Measurements from ENCODE around the gene OR13C3.
"Not testable (repeated sequence)": the region's sequence is repeated elsewhere in the genome, so short reads cannot be mapped to it uniquely, and the experiment has no call there.

OR13C3 gene

DNA sequence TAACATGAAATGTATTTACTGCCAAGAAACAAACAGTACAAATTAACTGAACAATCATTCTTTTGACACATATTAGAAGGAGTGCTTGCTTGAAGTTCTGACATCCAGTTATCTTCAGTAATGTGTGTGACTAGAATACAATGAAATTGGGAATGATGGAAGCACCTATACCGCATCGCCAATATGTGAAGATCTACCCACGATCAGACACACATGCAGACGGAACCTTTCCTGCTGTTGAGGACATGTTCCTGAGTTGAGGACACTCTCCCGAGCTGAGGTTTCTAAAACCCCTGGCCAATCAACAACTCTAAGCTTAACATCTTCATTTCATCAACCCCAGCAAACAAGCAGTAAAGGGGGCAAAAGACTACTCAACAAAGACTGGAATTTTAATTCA lies at the start of gene OR13C3:
TSS of gene OR13C3 (minus strand) at position 101 of the 400 bp plus-strand sequence. CDS start 133 bp downstream, outside the sequence.
- no peak for DNase-seq (ENCODE audit: low spot score)
- no peak for FAIRE-seq

DNA sequence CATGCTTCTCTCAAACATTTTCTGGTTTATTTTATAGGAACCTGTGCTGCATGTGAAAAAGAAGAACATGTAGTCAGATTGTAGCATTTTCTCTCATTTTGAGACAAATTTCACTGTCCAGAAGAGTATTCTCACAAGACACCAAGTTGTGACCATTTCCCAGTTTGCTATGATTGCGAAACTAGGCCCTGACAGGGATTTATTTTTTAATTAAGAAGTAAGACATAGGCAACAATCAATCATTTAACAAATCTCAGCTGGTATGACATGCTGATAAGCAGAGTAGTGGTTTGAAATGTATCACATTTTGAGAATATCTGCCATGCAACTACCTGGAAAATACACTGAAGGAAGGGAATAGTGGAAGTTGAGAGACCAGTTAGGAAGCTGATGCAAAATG lies 43.9 kb upstream of the OR13C3 start:
- DNase-seq (ENCODE audit: low spot score) (no peak), FAIRE-seq (no peak)

DNA sequence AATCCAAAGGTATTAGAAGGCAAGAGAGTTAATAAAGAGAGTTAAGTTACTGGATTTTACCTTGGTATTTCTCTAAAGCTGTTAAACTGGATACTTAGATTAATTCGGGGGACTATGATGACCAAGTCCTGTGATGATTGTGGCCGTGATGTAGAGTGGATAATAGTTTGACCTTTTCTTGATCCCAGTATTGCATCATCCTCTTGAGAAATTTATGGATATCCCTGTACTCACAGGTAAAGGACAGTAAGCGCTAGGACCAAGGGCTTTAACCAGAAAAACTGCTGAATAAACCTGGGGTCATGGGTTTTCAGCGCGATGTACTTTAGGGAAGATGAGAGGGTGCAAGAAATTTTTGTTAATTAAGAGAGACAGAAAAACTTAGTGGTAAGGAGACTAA lies 40.6 kb upstream of the OR13C3 start:
- FAIRE-seq = no peak
- no peak for DNase-seq (ENCODE audit: low spot score)

DNA sequence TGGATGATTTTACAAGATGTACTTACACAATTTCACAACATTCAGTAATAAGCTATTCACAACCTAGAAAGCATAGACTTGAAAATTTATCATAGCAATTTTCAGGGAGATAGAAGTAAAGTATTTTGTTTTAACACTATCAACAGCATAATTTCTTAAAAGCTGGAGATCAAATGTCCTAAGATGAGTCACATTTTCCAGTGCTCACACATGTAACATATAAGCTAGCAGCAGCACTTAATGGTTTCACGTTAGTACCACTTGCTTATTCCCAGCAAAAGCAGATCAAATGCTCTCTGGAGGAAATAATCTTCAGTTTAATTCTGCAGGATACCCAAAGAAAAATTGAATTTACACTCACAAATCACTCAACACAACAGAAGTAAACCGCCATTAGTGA lies 38.8 kb upstream of the OR13C3 start:
- DNase-seq (ENCODE audit: low spot score) = no peak
- FAIRE-seq = no peak

DNA sequence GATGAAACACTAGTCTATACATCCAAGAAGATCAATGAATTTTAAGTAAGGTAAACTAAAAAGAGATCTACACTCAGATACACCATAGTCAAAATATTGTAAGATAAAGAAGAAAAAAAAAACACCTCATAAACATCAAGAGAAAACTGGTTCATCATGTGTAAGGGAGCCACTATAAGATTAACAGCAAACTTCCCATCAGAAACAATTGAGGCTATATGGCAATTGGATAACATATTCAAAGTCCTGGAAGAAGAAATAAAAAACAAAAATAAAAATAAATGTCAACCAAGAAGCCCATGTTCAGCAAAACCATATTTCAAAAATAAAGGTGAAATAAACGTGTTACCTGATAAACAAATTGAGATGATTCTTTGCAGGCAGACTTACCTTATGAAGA lies 36.0 kb upstream of the OR13C3 start:
- DNase-seq (ENCODE audit: low spot score) = no peak
- FAIRE-seq = no peak

DNA sequence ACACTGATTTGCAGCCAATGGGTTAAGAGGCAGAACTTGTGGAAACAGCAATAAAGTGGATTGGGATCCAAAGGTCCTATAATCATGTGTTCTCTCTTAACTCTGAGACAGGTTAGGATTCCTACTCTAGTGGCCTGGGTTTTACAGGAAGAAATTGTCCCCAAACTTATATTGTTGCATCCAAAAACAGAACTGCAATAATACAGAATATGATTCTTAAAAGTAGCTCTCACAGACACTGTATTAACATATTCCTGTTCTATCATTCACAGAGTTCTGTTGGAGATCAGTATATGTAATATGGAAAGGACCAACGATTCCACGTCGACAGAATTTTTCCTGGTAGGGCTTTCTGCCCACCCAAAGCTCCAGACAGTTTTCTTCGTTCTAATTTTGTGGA lies 32.2 kb upstream of the OR13C3 start, which contains the start of gene OR13C8:
TSS of gene OR13C8 (plus strand) at position 301 of the 400 bp plus-strand sequence. CDS start at position 301, 0 bp downstream.
- FAIRE-seq (no peak), DNase-seq (ENCODE audit: low spot score) (no peak)

DNA sequence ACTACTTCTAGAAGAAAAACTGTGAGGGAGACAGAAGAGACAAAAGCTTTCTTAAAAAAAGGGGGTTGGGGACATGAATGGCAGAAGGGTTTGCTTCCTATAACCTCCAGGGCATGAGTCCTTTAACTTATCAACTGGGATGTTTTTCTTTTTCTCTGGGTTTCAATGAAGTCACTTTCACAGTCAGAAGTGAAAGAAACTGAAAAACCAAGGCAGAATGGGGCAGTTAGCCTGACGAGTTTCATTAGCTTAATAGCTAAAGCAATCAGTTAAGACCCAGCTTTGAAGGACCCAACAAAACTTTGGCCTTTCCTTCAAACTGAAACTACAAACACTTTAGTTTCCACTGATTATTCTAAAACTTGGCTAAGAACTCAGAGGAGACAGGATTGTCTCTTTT lies 27.7 kb upstream of the OR13C3 start:
- DNase-seq (ENCODE audit: low spot score) = no peak
- no peak for FAIRE-seq

DNA sequence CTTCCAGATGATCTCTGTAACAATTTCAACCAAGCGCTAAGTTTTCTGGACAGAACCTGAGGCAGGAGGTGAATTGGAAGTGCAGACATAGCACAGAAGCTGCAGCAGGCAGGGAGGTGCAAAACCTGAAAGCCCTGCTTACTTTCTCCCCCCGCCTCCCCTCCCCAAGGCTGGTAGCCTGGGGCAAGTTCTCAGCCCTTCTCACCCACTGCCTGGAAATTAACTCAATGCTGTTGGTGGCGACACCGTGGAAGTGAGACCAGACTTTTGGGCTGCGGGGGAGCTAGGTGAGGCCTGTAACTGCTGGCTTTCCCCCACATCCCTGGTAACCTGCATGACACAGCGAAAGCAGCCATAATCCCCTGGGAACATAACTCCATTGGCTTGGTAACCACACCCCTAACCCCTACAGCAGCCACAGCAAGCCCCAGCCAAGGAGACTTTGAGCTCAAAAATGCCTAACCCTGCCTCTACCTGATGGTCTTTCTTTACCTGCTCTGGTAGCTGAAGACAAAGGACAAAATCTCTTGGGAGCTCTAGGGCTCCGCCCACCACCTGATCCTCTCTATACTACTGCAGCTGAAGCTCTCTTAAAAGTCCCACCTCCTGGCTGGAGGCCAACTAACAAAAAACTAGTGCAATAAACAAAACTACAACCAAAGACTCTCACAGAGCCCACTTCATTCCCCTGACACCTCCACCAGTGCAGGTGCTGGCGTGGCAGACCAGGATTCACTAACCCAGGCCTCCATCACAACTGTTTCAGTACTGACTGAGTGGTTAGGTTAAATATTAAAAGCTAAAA lies 20.4 kb upstream of the OR13C3 start:
- no peak for DNase-seq (ENCODE audit: low spot score)
- no peak for FAIRE-seq

DNA sequence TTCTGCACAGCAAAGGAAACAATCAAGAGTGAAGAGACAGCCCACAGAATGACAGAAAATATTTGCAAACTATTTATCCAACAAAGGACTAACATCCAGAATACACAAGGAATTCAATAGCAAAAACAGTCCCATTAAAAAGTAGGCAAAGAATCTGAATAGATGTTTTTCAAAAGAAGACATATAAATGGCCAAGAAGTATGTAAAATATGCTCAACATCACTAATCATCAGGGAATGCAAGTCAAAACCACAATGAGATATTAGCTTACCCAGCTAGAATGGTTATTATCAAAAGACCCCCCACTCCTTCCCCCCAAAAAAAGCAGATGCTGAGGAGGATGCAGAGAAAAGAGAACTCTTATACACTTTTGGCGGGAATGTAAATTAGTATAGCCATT lies 18.9 kb upstream of the OR13C3 start:
- DNase-seq (ENCODE audit: low spot score) = no peak
- FAIRE-seq = no peak

DNA sequence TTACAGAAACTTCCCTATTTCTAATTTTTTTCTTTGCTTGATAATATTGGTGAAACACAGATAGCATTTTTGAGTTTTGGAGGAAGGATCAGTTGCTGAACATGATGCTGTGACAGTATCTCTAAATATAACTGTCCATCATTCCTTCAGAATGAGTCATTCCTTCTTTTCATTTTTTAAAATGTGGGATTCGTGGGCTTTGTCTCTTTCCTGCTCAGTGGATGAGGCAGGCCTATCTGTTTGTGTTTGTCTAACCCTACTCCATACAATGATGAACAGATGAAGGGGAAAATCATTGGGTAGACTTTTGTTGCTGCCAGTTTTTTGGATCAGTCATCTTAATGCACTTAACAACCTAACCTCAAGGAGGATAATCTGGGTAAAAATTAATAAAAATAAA lies 16.6 kb upstream of the OR13C3 start:
- FAIRE-seq (no peak), DNase-seq (ENCODE audit: low spot score) (peak; percentile 23)

DNA sequence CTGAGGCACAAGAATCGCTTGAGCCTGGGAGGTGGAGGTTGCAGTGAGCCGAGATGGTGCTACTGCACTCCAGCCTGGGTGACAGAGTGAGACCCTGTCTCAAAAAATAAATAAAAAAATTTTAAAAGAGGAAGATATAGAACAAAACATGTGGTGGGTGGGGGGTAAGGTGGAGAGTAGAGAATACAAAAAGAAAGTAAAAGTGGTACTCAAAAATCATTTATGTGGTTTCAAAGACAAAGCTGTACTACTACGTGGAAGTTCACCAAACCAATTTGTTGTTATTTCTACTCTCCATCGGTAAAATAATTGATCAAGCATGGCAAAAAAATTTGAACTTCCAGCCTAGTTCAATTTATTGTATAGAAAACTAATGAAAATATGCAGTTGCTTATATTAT lies 8.0 kb upstream of the OR13C3 start:
- FAIRE-seq = no peak
- DNase-seq (ENCODE audit: low spot score) = no peak

DNA sequence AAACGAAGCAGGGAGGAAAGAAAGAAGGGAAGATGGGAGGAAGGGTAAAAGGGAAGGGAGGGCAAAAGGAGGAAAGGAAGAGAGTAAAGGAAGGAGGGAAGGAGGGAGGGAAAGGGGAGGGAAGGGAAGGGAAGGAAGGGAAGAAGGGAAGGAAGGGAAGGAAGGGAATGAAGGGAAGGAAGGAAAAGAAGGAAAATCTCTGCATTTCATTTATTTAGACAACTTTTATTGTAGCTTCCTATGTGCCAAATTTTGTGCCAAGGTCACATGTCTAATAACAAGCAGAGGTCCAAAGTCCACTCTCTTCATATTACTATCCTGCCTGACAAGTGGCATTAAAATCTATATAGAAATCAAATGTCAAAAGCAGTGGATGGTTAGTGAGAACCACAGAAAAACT lies 2.6 kb upstream of the OR13C3 start:
- FAIRE-seq (no peak), DNase-seq (ENCODE audit: low spot score) (no peak)

DNA sequence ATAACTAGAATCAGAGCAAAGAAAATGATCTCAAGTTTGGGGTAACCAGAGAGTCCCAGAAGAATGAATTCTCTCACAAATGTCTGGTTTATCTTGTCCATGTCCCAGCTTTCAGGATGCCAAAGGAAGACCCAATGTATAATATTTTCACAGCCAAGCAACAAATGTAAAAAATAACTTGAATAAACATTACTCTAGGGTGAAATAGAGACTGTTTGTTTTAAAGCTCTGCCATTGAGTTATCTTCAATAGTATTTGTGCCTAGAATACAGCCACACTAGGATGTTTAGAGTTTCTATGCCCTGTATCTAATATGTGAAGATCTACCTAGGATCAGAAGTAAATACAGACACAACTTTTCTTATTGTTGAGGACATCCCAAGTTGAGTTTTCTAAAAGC lies 9.5 kb downstream of the OR13C3 start, which contains the start of gene OR13C4:
TSS of gene OR13C4 (minus strand) at position 101 of the 400 bp plus-strand sequence. CDS start at position 101, 0 bp downstream.
- DNase-seq (ENCODE audit: low spot score) = no peak
- no peak for FAIRE-seq

DNA sequence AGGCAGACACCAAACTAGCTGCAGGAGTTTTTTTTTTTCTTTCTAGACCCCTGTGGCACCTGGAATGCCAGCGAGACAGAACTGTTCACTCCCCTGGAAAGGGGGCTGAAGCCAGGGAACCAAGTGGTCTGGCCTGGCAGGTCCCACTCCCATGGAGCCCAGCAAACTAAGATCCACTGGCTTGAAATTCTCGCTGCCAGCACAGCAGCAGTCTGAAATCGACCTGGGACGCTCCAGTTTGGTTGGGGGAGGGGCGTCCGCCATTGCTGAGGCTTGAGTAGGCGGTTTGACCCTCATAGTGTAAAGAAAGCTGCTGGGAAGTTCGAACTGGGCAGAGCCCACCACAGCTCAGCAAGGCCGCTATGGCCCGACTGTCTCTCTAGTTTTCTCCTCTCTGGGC lies 16.4 kb downstream of the OR13C3 start:
- not testable (repeated sequence) for FAIRE-seq

DNA sequence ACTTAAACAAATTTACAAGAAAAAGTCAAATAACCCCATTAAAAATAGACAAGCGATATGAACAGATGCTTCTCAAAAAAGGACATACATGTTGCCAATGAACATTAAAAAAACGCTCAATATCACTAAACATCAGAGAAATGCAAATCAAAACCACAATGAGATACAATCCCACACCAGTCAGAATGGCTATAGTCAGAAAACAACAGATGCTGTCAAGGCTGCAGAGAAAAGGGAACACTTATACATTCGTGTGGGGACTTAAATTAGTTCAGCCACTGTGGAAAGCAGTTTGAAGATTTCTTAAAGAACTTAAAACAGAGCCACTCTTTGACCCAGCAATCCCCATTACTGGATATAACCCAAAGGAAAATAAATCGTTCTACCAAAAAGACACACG lies 21.8 kb downstream of the OR13C3 start:
- DNase-seq (ENCODE audit: low spot score) = no peak
- no peak for FAIRE-seq

More for the DNA sequence above, 16.4 kb downstream of the OR13C3 start:
- not testable (repeated sequence) for DNase-seq (ENCODE audit: low spot score)

DNA sequence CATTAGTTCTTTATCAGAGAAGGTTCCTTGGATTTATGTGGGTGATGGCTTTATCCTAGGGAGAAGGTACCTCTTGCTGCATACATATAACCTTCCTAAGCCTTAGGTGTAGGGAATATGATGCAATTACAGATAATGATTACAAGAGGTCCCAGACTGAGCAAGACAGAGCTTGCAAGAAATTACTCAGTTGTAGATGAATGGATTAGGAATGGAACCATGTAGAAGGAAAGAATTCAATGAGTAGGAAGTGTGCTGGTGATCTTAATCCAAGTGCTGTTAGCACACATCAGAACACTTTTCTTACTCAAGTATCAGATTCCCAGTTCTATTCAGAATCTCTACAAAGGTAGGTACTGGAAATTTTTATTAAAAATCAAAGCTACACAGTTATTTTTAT lies 30.1 kb downstream of the OR13C3 start:
- FAIRE-seq (no peak), DNase-seq (ENCODE audit: low spot score) (no peak)

DNA sequence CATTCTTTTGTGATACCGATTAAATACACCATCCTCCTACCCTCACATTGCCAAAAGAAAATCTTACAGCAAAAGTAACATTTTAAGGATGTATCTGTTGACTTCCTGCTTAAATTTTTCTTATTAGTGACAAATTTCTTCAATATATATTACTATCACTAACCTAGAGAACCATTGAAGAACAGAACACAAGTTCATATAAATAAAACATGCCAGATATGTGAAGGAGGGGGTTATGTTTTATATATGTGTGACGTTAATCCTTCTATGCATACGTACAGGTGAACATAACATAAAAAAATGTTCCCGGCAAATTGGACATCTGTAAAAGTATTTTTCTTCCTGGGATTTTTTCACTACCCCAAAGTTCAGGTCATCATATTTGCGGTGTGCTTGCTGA lies 32.7 kb downstream of the OR13C3 start, which contains the start of gene OR13F1:
TSS of gene OR13F1 (plus strand) at position 301 of the 400 bp plus-strand sequence. CDS start at position 301, 0 bp downstream.
- no peak for DNase-seq (ENCODE audit: low spot score)
- FAIRE-seq = no peak

DNA sequence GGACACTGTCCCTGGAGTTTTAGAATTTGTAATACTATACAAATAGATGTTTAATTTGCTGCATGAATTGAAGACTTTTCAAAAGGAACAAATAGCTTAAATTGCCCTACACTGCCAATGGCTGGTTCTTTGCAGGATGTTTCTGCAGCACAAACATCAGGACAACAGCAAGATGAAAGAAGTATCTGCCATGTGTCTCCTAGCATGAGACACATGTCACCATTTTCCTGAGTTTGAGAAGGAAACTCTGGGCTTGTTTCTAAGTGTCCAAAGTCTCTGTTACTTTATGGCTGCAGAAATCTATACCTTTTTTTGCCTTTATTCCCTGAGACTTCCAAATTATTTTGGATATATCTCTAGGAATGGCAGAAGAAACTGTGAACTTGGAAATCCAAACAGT lies 33.2 kb downstream of the OR13C3 start:
- no peak for FAIRE-seq

DNA sequence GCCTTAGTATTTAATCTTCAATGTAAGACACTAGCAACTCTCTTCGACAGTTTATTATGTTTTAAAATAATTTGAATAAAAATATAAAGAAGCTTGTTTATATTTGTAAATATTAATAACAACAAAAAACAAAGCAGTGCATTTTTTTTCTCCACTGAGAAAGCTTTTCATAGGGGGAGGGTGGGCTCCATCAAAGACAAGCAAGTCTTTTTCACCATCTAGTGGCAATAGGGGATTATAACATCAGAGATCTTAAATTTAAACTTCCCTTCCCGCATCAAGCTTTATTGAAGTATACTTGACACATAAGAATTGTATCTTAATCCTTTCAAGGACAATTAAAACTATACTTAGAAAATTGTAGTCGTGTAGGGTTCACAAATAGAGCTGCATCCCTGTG lies 41.8 kb downstream of the OR13C3 start:
- peak; percentile 15 for DNase-seq (ENCODE audit: low spot score)

More for the DNA sequence above, 33.2 kb downstream of the OR13C3 start:
- DNase-seq (ENCODE audit: low spot score) = no peak

More for the DNA sequence above, 41.8 kb downstream of the OR13C3 start:
- no peak for FAIRE-seq
